CD4-positive, alpha-beta T cell treated with Interleukin-21 for 1 hour (primary cell): ENCODE results near the gene MARCHF3.
"Not testable (repeated sequence)": the region's sequence is repeated elsewhere in the genome, so short reads cannot be mapped to it uniquely, and the experiment has no call there.

ENCODE experiments used
- DNase-seq: peaks from one replicate; pipeline ENCODE4 v3.0.0-alpha.2; 2020

The MARCHF3 gene

DNA sequence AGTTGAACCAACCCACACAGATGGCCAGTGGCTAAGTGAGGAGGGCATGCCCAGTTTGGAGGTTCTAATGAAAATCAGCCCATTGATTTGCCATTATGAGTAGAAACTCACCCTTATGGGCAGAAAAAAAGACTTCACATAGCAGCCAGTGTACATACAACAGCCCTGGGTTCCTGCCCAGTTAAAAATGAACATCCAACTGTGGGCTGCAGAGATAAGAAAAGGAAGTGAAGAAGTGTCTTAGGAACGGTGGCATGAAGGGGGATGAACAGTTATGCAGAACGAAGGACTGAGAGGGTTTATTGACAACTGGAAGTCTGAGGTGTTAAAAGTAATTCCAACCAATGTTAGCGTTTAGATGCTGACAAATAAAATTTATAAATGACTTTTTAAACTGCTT is 118.4 kb downstream of the MARCHF3 start:
- DNase-seq, result no peak

DNA sequence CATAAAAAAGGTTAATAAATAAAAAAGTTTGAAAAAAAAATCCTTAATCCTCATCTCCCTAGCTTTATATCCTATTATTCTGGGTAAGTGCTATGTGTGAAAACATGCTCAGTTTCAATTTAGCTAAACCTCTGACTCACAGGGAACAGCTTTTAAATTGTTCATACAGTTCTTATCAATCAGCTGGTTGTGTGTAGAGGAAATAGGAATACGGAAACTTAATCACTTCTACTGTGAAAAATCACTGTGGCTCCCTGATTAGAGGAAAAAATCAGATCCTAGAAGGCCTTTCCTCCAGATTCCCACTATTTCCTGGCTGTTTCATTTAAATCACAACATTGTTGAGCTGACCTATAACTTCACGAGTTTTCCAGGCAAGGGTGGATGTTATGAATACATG is 120.5 kb downstream of the MARCHF3 start:
- DNase-seq, result no peak

DNA sequence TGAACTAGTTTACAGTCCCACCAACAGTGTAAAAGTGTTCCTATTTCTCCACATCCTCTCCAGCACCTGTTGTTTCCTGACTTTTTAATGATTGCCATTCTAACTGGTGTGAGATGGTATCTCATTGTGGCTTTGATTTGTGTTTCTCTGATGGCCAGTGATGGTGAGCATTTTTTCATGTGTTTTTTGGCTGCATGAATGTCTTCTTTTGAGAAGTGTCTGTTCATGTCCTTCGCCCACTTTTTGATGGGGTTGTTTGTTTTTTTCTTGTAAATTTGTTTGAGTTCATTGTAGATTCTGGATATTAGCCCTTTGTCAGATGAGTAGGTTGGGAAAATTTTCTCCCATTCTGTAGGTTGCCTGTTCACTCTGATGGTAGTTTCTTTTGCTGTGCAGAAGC is 126.0 kb downstream of the MARCHF3 start:
- not testable (repeated sequence) for DNase-seq

DNA sequence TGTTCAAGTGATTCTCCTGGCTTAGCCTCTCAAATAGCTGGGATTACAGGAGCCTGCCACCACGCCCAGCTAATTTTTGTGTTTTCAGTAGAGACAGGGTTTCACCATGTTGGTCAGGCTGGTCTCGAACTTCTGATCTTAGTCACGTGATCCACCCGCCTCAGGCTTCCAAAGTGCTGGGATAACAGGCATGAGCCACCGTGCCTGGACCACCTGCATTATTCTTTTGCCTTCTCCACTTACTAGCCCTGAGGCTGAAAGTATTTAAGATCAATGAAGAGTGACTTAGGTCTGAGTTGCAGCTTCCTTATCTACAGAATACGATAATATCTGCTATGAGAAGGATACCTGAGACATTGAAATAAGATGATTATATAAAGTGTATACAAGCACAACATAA is 129.6 kb downstream of the MARCHF3 start:
- DNase-seq, result no peak

DNA sequence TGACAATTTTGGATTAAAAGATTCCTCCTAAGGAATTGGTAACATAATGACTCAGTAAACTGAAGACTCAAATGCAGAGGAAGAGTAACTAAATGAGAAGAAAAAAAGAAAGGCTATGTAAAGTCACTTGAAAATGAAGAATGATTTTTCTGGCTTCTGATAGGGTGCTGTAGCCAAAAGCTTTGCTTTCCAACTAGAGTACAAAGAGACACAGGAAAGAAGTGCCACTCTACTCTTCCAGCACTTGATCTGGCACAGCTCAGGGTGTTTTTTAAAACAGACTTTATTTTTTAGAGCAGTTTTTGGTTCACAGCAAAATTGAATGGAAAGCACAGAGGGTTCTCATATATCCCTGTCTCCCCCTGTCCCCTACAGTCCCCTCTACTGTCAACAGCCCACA is 130.9 kb downstream of the MARCHF3 start:
- no peak for DNase-seq

DNA sequence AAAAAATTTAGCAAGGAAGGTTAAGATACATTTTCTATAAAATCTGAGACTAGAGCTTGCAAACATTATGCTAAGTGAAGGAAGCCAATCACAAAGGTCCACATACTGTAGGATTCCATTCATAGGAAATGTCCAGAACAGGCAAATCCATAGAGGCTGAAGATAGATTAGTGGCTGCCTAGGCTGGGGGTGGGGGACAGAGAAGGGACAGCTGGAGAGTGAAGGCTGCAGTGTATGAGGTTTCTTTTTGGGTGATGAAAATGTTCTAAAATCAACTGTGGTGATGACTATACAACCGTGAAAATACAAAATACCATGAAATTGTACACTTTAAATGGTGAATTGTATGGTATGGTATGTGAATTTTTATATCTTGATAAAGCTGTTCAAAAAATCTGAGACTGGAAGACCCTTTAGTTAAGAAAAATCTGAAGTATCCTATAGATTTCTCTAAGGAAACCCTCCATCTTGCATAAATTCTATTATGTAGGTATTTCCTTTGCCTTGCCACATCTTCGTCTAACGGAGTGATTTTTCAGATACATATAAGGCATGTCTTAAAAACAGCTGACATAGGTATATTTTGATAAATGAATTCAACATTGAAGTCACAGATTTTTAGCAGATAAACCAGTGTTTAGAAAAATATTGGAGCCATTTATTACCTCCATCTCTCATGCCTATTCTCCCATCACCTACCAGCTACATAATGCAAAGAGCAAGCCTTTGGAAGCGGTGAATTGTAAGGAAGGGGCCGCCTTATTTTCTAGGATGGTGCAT is 132.3 kb downstream of the MARCHF3 start:
- no peak for DNase-seq

DNA sequence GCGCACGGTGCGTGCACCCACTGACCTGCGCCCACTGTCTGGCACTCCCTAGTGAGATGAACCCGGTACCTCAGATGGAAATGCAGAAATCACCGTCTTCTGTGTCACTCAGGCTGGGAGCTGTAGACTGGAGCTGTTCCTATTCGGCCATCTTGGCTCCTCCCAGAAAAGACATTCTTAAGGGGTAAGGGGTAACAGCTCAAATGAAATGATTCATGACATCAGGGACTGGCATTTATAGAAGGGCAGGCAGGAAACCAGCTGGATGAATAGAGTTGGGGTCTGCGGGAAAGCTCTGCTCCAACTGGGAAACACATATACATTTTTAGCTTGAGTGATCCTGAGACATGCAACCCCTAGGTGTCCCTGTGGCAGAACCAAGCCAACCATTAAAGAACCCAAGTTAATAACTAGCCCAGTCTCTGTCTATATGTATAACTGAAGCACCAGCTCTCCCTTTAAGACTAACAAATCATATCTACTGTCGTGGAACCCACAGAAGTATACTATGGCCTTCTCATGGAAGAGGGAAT is 134.1 kb downstream of the MARCHF3 start:
- no peak for DNase-seq

DNA sequence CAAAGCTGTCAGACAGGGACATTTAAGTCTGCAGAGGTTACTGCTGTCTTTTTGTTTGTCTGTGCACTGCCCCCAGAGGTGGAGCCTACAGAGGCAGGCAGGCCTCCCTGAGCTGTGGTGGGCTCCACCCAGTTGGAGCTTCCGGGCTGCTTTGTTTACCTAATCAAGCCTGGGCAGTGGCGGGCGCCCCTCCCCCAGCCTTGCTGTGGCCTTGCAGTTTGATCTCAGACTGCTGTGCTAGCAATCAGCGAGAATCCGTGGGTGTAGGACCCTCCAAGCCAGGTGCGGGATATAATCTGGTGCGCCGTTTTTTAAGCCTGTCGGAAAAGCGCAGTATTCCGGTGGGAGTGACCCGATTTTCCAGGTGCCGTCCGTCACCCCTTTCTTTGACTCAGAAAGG is 134.6 kb downstream of the MARCHF3 start:
- not testable (repeated sequence) for DNase-seq

DNA sequence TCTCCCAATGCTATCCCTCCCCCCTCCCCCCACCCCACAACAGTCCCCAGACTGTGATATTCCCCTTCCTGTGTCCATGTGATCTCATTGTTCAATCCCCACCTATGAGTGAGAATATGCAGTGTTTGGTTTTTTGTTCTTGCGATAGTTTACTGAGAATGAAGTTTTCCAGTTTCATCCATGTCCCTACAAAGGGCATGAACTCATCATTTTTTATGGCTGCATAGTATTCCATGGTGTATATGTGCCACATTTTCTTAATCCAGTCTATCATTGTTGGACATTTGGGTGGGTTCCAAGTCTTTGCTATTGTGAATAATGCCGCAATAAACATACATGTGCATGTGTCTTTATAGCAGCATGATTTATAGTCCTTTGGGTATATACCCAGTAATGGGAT is 139.9 kb downstream of the MARCHF3 start:
- DNase-seq, result not testable (repeated sequence)

DNA sequence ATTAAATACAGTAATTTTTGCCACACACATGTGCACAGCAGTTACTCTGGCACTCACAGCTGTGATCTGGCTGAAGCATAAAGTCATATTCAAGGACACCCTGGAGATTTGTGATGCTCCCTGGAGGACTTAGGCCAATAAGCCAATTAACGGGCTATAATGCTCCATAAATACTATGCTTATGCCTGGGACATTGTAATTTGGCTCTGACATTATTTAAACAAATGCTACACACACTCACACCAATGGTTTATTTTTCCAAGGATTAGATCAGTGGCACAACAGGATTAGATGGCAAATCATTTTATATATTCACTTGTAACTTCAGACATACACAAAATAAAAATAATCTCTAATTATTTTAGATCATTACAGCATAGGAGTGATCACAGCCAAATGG is 142.2 kb downstream of the MARCHF3 start:
- DNase-seq, result no peak

DNA sequence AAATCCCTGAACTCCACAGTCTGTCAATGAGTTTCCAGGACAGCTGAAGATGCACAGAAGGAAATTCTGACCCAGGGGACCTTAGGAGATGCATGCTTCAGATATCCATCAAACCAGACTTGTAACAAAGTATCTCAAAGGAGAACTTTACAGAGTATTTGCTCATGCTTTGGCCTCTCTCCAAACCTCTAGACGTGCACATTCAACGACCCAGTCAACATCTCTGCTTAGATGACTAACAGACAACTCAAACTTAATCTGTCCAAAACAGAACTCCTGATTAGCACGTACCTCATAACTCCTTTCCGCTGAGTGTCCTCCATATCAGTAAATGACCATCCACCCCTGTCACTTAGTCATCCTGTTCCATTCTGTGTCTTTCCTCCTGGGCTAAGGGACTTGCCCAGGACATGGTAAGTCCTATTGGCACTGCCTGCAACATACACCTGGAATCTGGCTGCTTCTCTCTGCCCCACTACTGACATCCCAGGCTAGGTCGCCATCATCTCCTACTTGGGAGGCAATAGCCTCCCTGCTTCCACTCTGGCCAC is 146.0 kb downstream of the MARCHF3 start:
- no peak for DNase-seq

DNA sequence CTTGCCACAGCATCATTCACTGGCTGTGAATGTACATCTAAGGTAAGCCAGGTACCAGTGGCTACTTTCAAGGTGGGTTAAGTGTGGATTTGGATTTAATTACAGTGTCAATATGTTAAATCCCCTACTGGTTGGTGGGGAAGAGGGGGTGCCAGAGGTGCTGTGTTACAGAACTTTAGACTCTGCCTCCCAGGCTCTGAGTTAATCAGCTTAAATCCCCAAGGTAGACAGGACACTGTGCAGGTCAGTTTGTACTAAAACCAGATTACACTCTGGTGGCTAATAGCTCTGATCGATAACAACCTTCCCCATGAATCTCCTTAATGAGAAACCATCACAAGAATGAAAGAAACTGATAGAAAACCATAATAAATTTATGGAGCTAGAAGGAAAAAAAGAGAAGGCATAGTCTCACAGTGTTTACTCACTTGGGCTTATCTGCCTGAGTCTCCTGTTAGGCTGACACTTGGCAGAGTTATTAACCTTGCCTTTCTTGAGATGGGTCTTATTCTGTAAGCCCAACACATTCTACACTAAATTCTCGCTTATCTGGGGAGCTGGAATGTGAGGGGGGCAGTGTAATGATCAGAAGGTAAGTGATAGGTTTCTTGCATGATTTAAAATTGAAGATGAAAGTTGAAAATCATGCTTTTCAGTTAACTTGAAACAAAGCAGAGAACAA is 146.7 kb downstream of the MARCHF3 start:
- DNase-seq, result no peak

DNA sequence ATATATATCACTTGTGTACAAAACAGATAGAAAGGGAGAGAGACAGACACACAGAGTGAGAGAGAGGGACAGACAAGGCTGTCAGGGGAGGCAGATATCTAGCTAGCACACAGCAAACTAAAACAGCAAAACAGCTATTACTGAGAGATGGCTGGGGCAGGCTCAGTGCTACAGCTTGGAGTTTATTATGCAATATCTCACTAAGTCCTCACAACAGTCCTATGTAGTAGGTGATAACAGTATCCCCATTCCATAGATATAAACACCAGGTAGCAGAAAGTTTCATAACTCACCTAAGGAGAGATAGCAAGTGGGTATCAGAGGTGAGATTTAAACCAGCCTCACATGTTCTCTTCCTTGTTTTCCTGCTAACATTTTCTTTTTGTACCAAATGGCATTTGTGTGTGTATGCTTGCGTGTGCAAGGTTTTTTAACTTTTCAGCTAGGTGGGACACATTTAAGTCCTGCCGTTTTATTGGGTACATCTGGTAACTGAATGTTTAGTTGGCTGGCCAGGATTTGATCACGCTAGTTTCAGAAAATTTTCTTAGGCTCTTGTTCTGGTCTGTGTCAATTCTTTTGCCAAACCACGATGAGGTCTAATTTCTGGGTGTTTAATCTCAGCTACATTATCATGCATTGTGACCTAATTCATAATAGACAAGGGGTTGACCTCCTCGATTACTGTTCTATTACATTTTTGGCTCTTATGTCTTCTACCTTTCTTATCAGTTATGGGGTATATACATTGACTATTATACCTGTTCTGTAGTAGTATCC is 148.3 kb downstream of the MARCHF3 start:
- DNase-seq, result no peak

DNA sequence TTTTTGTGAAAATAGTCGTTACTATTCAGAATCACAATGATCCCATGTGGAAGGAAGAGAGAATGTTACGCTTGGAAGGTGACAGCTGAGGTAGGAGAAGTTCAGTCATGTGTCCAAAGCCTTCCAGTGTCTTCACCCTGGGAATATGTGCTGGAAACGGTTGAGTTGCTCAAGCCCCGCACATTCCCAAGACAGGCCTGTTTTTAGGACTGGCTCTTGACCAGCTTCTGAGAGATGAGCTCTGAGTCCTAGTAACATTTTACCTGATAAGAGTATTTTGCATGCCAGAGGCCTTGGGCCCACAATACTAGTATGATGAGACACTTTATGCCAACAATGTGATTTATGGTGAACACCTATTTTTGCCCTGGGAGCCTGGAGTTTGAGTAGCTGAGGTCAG is 151.7 kb downstream of the MARCHF3 start:
- DNase-seq, result no peak

DNA sequence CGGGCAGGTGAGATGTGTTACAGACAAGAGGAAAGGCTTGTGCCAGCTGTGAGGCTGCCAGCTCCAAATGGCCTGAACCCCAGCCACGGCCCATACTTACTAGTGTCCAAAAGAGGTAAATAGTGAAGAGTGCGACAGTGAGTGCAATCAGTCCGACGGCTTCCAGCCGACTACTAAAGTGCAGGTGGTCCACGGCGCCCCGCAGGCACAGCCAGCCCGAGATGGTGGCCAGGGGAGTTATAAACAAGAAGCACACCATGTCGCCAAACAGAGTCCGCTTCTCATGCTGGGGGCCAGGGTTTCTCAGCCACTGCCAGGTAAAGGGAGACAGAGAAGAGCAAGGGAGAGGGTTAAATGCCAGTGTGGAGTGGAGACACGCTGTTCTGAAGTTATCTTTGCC is 152.3 kb downstream of the MARCHF3 start:
- DNase-seq, result no peak

DNA sequence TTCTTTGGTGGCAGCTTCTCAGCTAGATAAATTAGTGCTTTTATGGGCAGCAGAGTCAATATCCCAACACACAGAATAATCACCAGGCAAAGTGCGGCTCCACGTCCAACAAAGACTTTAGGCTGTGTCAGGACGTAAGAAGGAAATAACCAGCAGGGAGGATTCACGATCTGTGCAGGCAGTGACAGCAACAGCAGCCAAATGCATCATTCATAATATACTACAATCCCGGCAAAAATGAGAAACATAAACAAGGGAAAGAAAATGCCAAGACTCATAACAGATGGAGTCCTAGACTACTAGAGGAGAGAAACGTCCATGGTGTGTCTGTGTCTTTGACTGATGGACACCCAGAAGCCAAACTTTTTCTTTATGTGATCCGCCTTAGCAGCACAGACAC is 152.8 kb downstream of the MARCHF3 start:
- DNase-seq, result no peak

DNA sequence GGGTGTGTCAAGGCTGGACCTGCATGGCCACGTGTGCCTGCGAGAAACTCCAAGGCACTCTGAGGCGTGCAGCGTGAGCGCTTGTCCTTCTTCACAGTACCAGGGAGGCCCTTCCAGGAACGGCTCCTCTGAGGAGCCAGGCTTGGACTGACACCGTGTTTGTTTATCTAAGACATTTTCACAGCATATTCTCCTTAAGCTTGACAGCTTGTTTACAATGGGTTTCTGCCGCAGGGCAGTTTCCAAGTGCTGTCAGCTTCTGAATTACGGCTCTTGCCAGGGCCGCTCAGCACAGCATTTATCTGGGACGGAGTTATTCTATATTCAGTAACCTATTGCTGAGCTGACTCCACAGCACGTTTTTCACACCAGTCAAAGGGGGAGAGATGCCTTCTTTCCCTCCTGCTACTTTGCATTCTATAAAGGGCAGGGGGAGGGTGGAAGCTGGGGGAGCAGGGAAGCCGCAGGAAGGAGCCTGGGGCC is 155.0 kb downstream of the MARCHF3 start:
- DNase-seq, result no peak

DNA sequence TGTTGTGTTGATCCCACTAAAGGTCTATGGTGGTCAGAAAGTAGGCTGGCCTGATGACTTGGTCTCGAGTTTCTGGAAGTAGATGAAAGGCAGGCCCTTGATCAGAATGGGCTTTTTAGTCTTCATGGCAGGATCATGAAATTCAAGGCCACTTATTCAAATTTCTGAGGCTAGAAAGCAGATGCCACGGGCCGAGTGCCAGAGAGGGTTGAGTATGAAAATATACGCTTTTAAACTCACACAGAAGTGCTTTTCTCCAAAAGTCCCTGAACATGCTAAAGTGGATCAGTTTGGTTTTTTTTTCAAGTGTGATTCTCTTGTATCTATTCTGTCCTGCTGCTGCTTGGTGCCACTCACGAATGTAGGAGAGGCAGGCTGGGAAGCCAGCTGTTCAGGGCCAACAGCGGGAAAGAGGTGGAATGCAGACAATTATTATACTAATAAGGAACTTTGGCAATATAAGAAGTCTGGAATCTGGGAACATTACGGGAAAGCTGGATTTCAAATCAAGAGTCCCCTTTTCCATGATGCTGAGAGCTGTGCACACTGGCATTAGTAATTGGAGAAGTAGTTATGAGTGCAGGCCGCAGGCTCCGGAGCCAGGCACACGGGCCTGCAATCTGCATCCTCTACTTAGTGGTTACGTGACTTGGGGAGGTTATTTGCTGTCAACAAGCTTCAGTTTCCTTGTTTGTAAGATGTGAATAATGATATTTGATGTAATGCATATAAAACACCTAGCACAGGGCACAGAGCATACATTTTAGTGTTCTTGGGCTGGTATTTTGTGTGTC is 157.6 kb downstream of the MARCHF3 start:
- no peak for DNase-seq

DNA sequence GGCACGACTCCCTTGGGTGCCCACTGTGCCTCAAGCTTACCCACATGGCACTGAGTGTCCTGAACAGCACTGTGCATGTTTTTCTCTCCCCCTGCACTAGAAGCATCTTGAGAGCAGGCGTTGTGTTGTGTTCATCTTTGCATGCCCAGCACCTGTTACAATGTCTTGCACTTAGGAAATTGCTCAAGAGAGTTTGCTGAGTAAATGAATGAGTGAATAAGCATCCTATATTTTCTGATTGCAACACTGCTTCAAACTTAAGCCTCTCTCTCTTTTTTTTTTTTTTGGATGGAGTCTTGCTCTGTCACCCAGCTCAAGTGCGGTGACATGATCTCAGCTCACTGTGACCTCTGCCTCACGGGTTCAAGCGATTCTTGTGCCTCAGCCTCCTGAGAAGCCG is 158.9 kb downstream of the MARCHF3 start:
- DNase-seq, result no peak

DNA sequence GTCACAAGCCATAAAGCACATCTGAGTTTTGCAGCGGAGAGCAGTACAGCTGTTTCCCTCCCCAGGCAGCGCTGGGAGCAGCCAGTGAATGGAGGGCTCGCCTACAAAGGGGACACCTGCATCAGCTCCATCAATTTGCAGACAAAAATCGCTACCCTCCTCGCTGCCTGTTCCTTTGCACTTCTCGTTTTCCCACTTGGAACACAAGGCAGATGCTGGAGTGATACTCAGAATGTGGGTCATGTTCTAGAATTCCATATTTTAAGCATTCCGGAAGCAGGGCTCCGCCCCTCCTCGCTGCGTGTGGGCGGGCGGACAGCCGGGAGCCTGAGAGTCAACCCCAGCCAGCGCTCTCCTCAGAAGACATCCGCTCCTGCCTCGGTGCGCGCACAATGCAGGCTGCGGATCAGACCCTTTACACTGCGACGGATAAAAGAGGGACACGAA is 161.3 kb downstream of the MARCHF3 start:
- no peak for DNase-seq

DNA sequence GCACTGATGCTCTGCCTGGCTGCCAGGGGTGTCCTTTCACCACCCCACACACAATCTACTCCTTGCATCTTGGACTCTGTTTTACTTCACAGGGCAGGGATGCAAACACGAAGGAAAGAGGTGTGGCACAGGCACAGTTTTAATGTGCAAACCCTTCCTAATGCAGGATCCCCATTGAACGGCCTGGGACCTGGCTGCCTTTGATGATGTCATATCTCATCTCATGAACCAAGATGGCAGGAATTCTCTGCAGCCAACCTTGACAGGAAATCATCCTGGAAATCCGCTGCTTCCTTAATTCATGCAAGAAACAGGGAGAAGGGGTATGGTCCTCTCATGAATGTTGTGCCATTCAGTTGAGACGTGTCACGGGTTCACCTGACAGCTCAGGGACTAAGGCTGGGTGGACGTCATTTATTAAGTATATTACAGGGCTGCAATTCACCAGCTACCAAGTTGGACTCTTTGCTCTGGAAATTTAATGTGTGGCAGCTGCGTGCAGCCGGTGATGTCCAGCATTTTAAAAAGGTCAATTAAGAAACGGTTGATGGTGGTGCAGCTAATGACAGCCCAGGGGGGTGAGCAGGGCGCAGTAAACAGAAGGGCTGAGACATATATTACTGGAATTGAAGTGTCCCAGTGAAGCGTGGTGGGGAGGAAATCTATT is 161.9 kb downstream of the MARCHF3 start:
- DNase-seq, result no peak
